GM21737 (cell line): ENCODE data around the gene CASP5.

ENCODE experiments used
- ATAC-seq: cut with Tn5 transposase; IDR thresholded peaks from one replicate; pipeline ENCODE4 v1.9.1; 2021; ENCODE audit warnings: mild to moderate bottlenecking, moderate library complexity; ENCODE audit not compliant: unreplicated experiment

The CASP5 gene

GRCh38 chr11:104968355-104968855 is 54.6 kb downstream of the CASP5 start, which contains the start of gene CASP4:
CASP4 (minus strand) TSS chr11:104968574; CDS start chr11:104968525, 49 bp downstream.
- peak; percentile 79 for ATAC-seq

- ATAC-seq, result peak; percentile 12
Observed at GRCh38 chr11:104967534-104968354, 55.2 kb downstream of the CASP5 start.

GRCh38 chr11:104965735-104966134 is 57.2 kb downstream of the CASP5 start:
- ATAC-seq, result no peak

GRCh38 chr11:104964247-104964646 is 58.7 kb downstream of the CASP5 start:
- no peak for ATAC-seq

- ATAC-seq, result no peak
Observed at GRCh38 chr11:104962852-104963251, 60.1 kb downstream of the CASP5 start.

- ATAC-seq, result no peak
Observed at GRCh38 chr11:104957280-104957679, 65.7 kb downstream of the CASP5 start.

- no peak for ATAC-seq
Observed at GRCh38 chr11:104956528-104956927, 66.4 kb downstream of the CASP5 start.

- ATAC-seq, result peak; percentile 85
Observed at GRCh38 chr11:104946907-104947306, 76.1 kb downstream of the CASP5 start.
